A549 treated with DMSO at 1 μM for 4 hours (cell line): ENCODE results near the gene ADM5. TPM values are rescaled to one million over a fixed set of nuclear protein-coding genes. Genes with fewer than 3 reads are reported as not detected.

Experiments used
- total RNA-seq: library from RNA; stranded (reverse); fragments of 200-300 nt; extraction: Qiagen RNA extraction; gene quantifications from 5 replicates; pipeline ENCODE4 v1.2.3, GENCODE V29; 2022; ENCODE audit warnings: low read depth

ADM5 gene
- total RNA-seq: 4.0 to 7.6 TPM (median 5.7 TPM) in 5 replicates

GRCh38 chr19:49689133-49690078 is at the start of gene ADM5:
Gene ADM5, plus strand, starts transcription at chr19:49689594. Its CDS starts 244 bp downstream, at chr19:49689838.

GRCh38 chr19:49640113-49640898 is 49.1 kb upstream of the ADM5 start, which contains the start of gene RRAS:
Gene RRAS, minus strand, starts transcription at chr19:49640143. Its CDS starts 45 bp downstream, at chr19:49640098.

GRCh38 chr19:49641688-49642491 is 47.5 kb upstream of the ADM5 start, which contains the start of gene SCAF1:
Gene SCAF1, plus strand, starts transcription at chr19:49642209. Its CDS starts 2,818 bp downstream, at chr19:49645027.

GRCh38 chr19:49665351-49666119 is 23.9 kb upstream of the ADM5 start, which contains the start of the genes BCL2L12 and IRF3:
Gene BCL2L12, plus strand, starts transcription at chr19:49665933. Its CDS starts 760 bp downstream, at chr19:49666693.
Gene IRF3, minus strand, starts transcription at chr19:49665857. Its CDS starts 1,019 bp downstream, at chr19:49664838.

GRCh38 chr19:49677231-49677900 is 12.0 kb upstream of the ADM5 start, which contains the start of gene PRMT1:
Gene PRMT1, plus strand, starts transcription at chr19:49677271. Its CDS starts 10 bp downstream, at chr19:49677281.

GRCh38 chr19:49690656-49691242 is 1.4 kb downstream of the ADM5 start, which contains the start of gene CPT1C:
Gene CPT1C, plus strand, starts transcription at chr19:49691116. Its CDS starts 1,137 bp downstream, at chr19:49692253.

Other genes with a start within 250 kb of the ADM5 start
- gene SLC17A7, start 248.1 kb upstream of the ADM5 start, total RNA-seq: 0.49 to 0.63 TPM (median 0.61 TPM) in 5 replicates
- 87.2 to 97.5 TPM (median 96.7 TPM) in 5 replicates for gene PIH1D1, start 237.8 kb upstream of the ADM5 start, total RNA-seq
- gene ALDH16A1, start 236.4 kb upstream of the ADM5 start, total RNA-seq: 14.5 to 29.0 TPM (median 22.6 TPM) in 5 replicates
- 0.68 to 1.7 TPM (median 1.2 TPM) in 5 replicates for gene FLT3LG, start 215.4 kb upstream of the ADM5 start, total RNA-seq
- gene RPL13A, start 202.0 kb upstream of the ADM5 start, total RNA-seq: 3,835 to 4,657 TPM (median 3,991 TPM) in 5 replicates
- gene RPS11, start 193.2 kb upstream of the ADM5 start, total RNA-seq: 3,649 to 5,162 TPM (median 3,839 TPM) in 5 replicates
- gene FCGRT, start 176.9 kb upstream of the ADM5 start, total RNA-seq: 26.1 to 29.8 TPM (median 28.3 TPM) in 5 replicates
- 1.5 to 2.1 TPM (median 1.7 TPM) in 5 replicates for gene RCN3, start 161.6 kb upstream of the ADM5 start, total RNA-seq
- 84.6 to 109 TPM (median 95.2 TPM) in 5 replicates for gene NOSIP, start 109.0 kb upstream of the ADM5 start, total RNA-seq
- gene PRRG2, start 108.3 kb upstream of the ADM5 start, total RNA-seq: 0.54 to 1.2 TPM (median 0.87 TPM) in 5 replicates
- 27.6 to 35.1 TPM (median 29.7 TPM) in 5 replicates for gene PRR12, start 98.4 kb upstream of the ADM5 start, total RNA-seq
- 83.1 to 125 TPM (median 114 TPM) in 5 replicates for gene RRAS, start 49.5 kb upstream of the ADM5 start, total RNA-seq
- gene SCAF1, start 47.4 kb upstream of the ADM5 start, total RNA-seq: 41.9 to 71.4 TPM (median 66.3 TPM) in 5 replicates
- gene IRF3, start 23.7 kb upstream of the ADM5 start, total RNA-seq: 86.3 to 119 TPM (median 102 TPM) in 5 replicates
- gene BCL2L12, start 23.7 kb upstream of the ADM5 start, total RNA-seq: 58.3 to 77.0 TPM (median 67.6 TPM) in 5 replicates
- 373 to 457 TPM (median 431 TPM) in 5 replicates for gene PRMT1, start 12.3 kb upstream of the ADM5 start, total RNA-seq
- 11.6 to 14.6 TPM (median 13.4 TPM) in 5 replicates for gene CPT1C, start 1.5 kb downstream of the ADM5 start, total RNA-seq
- 0.06 TPM in 1 of 5 replicates, not detected in the others for gene TSKS, start 73.7 kb downstream of the ADM5 start, total RNA-seq
- 44.3 to 56.6 TPM (median 52.4 TPM) in 5 replicates for gene AP2A1, start 77.4 kb downstream of the ADM5 start, total RNA-seq
- gene FUZ, start 123.7 kb downstream of the ADM5 start, total RNA-seq: 13.9 to 17.0 TPM (median 15.0 TPM) in 5 replicates
- gene MED25, start 128.7 kb downstream of the ADM5 start, total RNA-seq: 51.8 to 71.0 TPM (median 61.4 TPM) in 5 replicates
- 121 to 156 TPM (median 142 TPM) in 5 replicates for gene PTOV1, start 161.6 kb downstream of the ADM5 start, total RNA-seq
- 51.8 to 57.7 TPM (median 54.9 TPM) in 5 replicates for gene PNKP, start 178.0 kb downstream of the ADM5 start, total RNA-seq
- 75.5 to 121 TPM (median 104 TPM) in 5 replicates for gene AKT1S1, start 187.8 kb downstream of the ADM5 start, total RNA-seq
- 21.9 to 24.2 TPM (median 22.6 TPM) in 5 replicates for gene TBC1D17, start 188.1 kb downstream of the ADM5 start, total RNA-seq
- 0.58 to 1.2 TPM (median 0.76 TPM) in 5 replicates for gene IL4I1, start 207.3 kb downstream of the ADM5 start, total RNA-seq
- 47.7 to 59.0 TPM (median 52.0 TPM) in 5 replicates for gene ATF5, start 239.6 kb downstream of the ADM5 start, total RNA-seq
- 78.6 to 111 TPM (median 98.3 TPM) in 5 replicates for gene NUP62, start 239.9 kb downstream of the ADM5 start, total RNA-seq